COLO668 (cell line): Measurements from ENCODE around the gene NSUN2.
"Not testable (repeated sequence)": the region's sequence is repeated elsewhere in the genome, so short reads cannot be mapped to it uniquely, and the experiment has no call there.

Experiments used
- DNase-seq: peaks from one replicate; lab custom pipeline; 2025; ENCODE audit not compliant: unreplicated experiment; lab: John Stamatoyannopoulos, UW

The NSUN2 gene

DNA sequence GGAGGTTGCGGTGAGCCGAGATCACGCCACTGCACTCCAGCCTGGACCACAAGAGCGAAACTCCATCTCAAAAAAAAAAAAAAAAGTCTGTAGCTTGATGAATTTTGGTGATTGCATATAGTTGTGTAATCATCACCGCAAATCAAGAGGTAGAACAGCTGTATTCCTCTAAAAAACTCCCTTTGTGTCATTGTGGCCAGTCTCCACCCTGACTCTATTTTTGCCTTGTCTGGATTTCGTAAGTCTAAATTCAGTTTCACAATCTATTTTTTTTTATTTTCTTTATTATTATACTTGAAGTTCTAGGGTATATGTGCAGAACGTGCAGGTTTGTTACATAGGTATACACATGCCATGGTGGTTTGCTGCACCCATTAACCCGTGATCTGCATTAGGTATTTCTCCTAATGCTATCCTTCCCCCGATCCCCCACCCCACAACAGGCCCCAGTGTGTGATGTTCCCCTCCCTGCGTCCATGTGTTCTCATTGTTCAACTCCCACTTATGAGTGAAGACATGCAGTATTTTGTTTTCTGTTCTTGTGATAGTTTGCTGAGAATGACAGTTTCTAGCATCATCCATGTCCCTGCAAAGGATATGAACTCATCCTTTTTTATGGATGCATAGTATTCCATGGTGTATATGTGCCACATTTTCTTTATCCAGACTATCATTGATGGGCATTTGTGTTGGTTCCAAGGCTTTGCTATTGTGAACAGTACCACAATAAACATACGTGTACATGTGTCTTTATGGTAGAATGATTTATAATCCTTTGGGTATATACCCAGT, 12.9 kb upstream of the NSUN2 start:
- not testable (repeated sequence) for DNase-seq

DNA sequence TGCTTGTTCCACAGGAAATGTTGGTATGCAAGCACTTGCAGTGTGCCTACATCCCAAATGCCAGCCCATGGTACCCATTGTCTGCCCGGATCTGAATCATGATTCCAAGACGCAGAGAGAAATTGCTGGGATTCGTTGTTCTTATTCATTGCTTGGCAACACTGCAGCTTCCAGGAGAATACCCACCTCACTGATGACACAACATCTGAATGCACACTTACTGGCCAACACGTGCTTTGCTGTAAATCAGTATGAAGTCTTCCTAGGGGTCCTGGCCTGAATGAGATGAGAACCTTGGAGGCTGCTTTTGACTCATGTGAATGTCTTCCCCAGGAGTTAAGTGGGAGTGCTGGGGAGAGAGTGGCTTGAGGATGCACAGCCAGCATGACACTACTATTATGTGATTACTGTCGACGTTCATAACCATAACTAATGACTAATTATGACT, 12.0 kb upstream of the NSUN2 start:
- no peak for DNase-seq

DNA sequence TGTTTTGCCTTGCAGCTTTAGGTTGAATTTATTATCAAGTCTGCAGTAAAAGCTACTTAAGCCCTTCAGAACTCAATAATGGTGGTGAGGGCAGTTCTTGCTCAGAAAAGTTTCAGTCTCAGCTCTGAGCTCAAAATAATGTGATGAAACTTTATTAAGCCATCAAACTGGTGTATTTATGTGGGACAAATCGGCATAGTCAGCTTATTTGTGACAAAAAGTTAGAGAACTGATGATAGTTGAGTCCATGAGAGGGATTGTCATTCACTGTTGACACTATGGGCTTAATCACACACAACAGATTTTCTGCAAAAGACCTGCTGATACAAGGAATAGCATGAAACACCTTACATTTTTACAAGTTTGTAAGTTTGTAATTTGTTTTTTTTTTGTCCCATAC, 9.8 kb upstream of the NSUN2 start:
- DNase-seq: no peak

DNA sequence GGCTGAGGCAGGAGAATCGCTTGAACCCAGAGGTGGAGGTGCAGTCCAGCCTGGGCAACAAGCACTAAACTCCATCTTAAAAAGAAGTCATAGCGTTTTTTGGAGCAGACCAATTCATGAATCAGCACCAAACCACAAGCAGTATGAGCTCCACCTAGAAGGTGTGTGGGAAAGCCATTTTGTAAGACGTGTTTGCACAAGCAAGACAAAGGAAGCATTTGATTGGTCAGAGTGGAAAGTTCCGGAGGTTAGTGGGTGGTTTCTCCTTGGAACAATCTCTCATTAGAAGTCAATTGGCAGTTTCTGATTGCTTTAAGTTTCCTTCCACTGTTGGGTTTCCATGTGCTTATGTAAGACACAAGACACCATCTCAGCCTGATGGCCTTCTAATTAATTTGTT, 5.4 kb upstream of the NSUN2 start:
- no peak for DNase-seq

DNA sequence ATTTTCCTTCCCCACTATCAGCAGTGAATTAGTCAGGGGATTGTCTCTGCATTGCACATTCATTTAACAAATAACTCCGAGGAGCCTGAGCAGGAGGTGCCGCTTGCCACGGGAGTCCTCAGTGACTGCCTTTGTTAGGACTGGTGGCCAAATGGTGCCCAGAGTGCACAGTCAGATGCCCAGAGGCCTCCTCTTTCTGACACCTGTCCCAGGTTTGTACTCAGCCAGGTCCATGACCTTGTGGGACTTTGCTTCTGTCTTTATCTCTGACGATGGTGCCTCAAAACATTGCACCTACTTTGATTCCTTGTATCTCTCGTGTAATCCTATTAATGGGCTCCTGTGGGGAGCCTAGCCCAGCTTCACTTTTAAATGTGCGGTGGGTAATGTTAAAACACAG, 4.7 kb upstream of the NSUN2 start:
- DNase-seq: no peak

DNA sequence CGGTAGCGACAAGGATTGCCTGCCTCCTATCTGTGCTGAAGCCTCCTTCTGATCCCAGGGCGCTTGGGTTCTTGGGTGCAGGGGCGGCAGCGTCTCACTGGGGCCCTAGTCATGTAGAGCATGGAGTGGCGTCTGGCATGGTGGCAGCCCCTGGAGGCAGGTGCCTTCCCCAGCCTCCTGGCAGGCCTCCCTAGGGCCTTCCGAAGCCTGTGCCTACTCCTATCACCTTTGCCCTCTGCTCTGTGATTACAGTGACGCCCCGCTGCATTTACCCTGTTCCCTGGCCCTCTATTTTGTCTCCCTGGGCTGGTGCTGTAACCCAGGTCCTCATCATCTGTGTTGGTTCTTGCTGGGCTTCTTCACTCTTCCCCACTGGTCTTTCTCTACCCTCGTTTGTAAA, 4.2 kb upstream of the NSUN2 start:
- no peak for DNase-seq

DNA sequence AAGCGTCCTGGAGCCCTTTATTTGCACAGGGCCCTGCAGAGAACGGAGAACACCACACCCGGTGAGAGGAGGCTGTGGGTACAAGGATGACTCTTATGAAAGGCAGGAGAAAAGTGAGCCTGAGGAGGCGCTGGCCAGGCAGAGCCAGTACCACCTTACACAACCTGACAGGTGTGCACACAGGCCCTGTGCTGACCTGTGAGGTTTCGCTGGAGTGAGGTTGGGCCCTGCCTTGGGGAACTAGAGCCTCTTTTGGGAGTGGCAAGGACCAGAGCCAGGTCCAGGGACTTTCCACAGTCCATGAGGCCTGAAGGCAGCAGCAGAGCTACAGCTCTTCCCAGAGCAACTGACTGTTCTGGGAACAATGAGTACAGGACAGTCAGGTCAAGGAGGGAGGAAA, 3.4 kb upstream of the NSUN2 start:
- peak; percentile 87 for DNase-seq

DNA sequence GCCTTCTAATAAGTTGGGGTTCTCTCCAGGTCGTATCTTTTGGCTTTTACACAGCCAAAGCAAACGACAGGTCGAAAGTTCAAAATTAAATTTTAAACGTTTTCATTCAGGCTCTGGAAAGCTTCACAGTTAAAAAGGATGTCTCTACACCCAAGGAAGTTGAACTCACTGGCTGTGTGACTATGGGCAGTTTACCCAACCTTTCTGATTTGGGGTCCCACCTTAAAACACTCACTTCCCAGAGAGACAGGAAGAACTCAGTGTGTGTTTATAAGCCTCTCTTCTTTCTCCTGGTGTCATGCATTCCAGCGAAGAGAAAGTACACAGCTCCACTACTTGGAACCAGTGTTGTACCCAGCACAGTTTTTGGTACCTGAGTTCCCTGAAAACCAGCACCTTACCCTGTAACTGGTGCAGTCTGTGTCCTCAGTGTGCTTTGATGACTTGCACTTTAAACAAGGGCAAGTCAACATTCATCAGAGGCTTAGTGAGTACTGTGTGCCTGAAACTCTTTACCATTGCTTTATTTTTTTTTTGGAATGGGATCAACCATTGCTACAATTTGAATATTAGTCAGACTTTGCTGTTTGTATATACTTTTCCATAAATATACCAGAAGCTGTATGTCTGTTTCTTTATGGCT, 2.1 kb upstream of the NSUN2 start:
- DNase-seq: no peak

DNA sequence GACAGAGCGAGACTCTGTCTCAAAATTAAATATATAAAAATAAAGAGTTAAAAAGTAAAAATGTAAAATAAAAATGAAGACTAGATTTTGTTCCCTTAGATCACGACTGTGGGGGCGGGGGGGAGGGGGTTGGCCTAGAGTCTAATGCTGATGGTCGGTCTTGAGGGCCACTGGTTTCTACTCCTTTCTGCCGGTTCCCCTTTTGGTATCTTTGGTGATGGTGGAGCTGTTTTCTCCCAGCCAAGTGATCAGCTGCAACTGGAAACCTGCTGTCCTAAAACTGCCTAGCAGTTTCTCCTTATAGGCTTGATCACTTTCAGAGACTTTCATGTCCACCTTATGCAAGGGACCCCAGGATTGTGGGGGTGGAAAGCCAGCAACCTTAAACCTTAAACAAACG, 1.5 kb upstream of the NSUN2 start:
- no peak for DNase-seq

DNA sequence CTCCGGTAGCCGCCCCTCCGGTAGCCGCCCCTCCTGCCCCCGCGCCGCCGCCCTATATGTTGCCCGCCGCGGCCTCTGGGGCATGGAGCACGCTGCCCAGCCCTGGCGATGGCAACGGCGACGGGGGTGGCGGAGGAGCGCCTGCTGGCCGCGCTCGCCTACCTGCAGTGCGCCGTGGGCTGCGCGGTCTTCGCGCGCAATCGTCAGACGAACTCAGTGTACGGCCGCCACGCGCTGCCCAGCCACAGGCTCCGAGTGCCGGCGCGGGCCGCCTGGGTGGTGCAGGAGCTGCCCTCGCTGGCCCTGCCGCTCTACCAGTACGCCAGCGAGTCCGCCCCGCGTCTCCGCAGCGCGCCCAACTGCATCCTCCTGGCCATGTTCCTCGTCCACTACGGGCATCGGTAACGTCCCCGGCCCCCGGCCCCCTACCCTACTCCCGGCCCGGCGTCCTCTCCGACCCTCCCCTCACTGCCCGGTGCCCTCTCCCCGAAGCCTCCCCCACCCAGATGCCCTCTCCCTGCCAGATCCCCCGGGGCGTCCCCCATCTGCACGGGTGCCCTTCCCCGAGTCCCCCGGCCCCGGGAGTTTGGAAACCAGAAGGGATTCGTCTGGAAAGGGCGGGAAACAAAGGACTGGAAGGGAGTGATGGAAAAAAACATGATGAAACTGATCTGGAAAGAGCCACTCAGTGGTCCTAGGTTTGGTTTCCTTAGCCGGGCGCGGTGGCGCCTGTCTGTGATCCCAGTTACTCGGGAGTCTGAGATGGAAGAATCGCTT, 813 bp upstream of the NSUN2 start:
- peak; percentile 89 for DNase-seq

DNA sequence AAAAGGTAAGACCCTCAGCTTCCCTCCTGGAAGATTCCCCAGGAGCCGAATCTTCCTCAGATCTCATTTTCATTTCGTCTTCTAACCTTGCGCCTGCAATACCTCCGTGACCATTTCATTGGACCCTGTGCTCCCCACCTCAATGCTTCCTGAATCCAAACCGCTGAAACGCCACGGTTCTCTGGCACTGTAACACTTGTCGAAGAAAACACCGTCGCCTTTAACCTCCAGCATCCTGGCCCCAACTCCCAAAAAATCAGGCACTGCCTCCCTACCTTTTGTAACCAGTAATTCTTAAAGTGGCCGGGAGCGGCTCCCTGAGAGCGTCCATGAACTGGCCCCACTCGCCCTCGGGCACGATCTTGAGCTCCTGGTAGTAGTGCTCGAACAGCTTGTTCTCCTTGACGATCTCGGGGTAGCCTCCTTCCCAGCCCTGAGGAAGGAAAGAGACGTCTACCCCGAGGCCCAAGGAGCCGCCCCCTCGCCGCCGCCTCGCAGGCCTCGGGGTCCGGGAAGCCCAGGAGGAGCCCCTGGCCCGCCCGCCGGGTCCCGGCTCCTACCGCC, 438 bp downstream of the NSUN2 start:
- no peak for DNase-seq

DNA sequence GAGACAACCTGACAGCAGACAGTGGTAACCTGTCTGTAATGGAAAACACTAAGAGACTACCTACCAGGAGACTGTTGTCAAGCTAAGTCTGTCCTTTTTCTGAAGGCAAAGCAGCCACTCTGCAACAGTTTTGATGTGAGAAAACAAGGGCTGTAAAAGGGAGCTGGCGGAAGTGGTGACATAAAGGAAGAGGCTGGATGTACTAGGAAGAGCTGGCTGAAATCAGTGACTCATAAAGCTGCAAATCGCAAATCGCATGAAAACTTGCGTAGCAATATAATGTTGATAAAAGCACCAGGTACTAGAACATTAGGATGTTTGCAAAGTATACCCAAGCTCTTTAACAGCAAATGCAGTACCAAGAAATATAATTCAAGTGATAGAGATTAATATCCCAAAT, 1.4 kb downstream of the NSUN2 start:
- no peak for DNase-seq

DNA sequence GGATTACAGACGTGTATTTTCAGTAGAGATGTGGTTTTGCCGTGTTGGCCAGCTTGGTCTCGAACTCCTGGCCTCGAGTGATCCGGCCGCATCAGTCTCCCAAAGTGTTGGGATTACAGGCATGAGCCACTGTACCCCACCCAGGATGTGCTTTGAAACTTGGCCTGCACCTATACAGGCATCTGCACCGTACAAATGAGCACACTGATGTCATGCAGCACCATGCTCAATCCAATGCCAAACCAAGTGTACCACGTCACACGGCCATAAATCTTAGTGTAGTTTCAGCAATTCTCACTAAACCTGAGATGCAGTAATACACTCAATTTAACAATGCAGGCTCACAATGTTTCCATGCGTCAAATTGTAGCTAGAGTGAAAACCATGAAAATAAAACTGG, 6.3 kb downstream of the NSUN2 start:
- no peak for DNase-seq

DNA sequence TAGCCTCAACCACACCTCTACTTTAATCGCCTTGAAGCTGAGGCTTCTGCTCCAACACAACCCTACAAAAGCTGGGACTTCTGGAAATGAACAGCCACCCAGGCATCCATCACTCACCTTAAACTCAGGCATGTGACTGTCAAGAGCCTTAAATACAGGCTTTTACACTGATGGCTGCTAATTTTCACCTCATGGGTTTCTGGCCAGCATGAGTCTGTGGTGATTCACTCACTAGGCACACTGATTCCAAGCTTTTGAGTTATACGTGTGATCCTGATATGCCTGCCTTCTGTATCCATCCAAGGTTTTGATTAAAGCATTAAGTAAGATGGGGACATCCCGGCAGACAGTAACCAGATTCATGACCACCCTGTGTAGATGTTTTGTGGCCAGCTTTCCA, 8.9 kb downstream of the NSUN2 start:
- no peak for DNase-seq

DNA sequence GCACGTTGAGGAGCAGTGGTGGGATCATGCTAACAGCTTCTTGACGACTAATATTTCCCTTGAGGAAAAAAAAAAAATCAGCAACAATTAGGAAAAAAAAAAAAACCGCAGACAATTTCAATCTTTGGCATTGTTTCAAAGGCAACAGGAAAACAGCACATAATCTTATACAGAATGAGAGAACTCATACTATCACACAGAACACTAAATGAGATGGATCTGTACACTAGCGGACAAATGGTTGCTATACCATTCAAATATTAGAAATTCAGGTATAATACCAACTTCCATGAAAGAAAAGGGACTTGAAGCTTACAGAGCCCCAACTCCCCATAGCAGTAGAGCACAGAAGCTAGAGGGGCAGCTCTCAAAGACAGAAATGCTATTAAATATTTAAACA, 9.6 kb downstream of the NSUN2 start:
- DNase-seq: no peak

DNA sequence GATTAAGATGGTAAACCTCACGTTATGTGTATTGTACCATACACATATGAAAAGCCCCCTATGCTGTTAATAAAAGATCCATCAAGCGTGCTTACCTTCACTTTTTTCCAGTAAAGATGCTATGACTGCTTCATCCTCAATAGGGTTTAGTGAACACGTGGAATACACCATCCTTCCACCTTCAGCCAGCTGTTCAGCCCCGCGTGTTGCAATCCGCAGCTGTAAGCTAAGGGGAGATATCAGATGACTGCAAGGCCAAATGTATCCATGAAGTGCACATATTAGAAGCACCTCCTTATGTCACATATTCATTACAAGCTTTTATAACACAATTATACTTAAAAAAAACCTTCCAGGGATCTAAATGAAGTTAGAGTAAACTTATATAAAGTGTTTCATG, 16.2 kb downstream of the NSUN2 start:
- DNase-seq: no peak

DNA sequence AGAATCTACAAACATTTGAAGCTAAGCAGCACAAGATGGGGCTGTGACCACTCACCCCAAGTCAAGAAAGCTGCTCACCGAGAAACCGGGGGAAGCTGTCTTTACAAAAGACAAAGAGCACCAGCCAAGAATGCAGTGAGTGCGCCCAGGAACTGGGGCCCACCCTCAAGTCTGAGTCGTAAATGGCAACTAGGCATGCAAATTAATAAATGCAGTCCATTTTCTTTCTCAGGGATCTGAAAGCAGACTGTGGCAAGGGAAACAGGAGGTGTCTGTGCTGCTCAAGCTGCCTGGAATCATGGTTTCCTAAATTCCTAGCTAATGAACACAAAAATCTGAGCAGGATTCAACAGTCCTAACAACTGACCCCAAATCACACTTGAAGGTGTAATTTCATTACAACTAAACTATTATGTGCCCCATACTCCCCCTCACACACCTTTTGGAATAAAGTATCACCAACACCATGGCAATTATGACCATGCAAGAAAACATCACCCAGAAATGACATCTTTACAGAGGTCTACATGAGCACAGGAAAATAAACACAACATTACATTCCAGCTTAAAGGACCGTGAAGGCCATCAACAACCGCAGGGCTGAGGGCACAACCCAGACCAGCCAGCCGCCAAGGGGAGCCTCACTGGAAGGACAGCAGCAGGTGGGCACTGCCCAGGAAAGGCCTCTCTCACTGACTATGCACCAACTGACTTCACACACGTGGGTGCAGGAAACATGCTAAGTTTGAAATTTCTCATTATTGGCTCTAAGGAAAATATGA, 17.6 kb downstream of the NSUN2 start:
- DNase-seq: no peak

DNA sequence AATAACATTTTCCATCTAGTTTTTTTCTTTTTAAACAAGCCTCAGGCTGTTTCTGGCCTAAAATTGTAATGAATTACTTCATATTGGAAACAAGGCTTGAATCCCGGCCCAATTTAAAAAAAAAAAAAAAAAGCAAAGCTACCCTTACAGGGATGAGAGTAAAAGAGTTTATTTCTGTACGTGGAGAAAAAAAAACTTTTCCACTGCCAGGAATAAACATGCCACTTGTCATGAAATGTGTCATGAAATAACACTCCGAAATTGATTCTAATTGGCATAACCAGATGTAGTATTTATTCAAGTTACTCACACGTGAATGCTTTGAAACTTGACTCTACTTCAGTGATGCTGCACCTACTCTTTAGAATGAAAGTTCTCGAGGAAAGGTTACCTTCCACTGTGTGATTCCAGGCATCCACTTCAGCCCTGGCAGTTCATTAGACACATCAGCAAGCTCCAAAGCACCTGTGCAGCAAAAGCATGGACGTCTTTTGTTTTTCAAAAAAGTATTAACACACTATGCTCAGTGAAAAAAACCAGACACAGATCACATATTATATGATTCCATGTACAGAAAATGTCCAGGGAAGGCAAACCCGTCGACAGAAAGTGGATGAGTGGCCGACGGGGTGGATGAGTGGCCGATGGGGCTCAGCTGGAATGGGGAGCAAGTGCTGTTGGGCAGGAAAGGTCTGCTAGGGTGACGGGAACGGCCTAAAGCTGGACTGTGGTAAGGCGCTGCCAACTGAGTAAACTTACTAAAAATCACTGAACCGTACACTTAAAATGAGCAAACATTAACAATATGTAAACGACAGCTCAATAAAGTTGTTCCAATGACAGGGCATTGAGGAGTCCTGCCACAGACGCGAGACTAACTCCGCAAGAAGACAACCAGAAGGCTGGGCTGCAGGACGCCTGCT, 21.2 kb downstream of the NSUN2 start:
- peak; percentile 45 for DNase-seq

DNA sequence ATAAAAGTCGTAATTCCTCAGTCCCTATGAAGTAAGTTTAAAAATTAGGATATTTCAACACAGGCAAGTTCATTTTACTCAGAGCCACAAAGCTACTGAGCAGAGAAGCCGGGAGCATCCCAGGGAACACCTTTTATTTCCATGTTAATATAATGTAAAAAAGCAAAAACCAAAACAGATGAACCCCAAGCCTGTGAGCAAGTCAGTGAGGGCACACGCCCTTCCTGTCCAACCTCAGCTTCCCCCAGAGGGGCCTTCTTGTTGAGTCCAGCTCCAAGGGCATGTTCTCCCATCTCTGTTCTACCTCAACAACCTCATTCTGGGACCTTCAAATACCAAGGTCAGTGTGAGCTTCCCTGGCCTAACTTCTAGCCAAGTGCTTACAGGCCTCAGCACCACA, 24.8 kb downstream of the NSUN2 start:
- DNase-seq: no peak

DNA sequence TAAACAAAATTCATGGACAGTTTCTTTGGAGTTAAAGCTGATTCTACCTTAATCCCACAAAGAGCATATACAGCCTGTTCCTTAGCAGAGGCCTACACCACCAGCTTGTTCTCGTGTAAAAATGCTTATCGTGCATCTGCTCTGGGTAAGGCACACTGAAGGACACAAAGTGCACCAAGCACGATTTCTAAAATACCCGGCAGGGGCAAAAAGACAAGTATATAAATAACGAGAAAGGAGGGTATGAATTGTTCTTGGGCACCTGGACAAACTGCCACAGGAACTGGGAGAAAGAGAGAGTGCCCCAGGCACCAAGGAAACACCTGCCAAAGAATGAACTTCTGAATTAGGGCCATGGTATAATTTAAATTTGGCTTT, 25.3 kb downstream of the NSUN2 start:
- DNase-seq: no peak
